HG03354 (cell line): Measurements from ENCODE around the gene ZNF555.
"Not testable (repeated sequence)": the region's sequence is repeated elsewhere in the genome, so short reads cannot be mapped to it uniquely, and the experiment has no call there.

Source experiments
- ATAC-seq: cut with Tn5 transposase; IDR thresholded peaks from one replicate; pipeline ENCODE4 v1.9.1; 2021; ENCODE audit warnings: mild to moderate bottlenecking; ENCODE audit not compliant: unreplicated experiment, poor library complexity, severe bottlenecking

The ZNF555 gene

GRCh38 chr19:2840794-2841791 is at the start of gene ZNF555:
Gene ZNF555, plus strand, starts transcription at chr19:2841475. Its CDS starts 98 bp downstream, at chr19:2841573.
- ATAC-seq = peak; percentile 92

- no peak for ATAC-seq
These were observed 49.4 kb upstream of the ZNF555 start for GRCh38 chr19:2791876-2792275.

- ATAC-seq = not testable (repeated sequence)
These were observed 48.6 kb upstream of the ZNF555 start for GRCh38 chr19:2792666-2793065.

- ATAC-seq = no peak
These were observed 48.1 kb upstream of the ZNF555 start for GRCh38 chr19:2793126-2793525.

- no peak for ATAC-seq
These were observed 47.7 kb upstream of the ZNF555 start for GRCh38 chr19:2793577-2793976.

- ATAC-seq = no peak
These were observed 45.2 kb upstream of the ZNF555 start for GRCh38 chr19:2795827-2796658.

- no peak for ATAC-seq
These were observed 44.5 kb upstream of the ZNF555 start for GRCh38 chr19:2796659-2797266.

- no peak for ATAC-seq
These were observed 44.0 kb upstream of the ZNF555 start for GRCh38 chr19:2797280-2797679.

- no peak for ATAC-seq
These were observed 43.1 kb upstream of the ZNF555 start for GRCh38 chr19:2798158-2798685.

- ATAC-seq = no peak
These were observed 42.5 kb upstream of the ZNF555 start for GRCh38 chr19:2798733-2799132.

- no peak for ATAC-seq
These were observed 41.8 kb upstream of the ZNF555 start for GRCh38 chr19:2799273-2800020.

GRCh38 chr19:2800506-2800905 is 40.8 kb upstream of the ZNF555 start:
- ATAC-seq = no peak

GRCh38 chr19:2802826-2803225 is 38.4 kb upstream of the ZNF555 start:
- ATAC-seq = no peak

- ATAC-seq = no peak
These were observed 37.7 kb upstream of the ZNF555 start for GRCh38 chr19:2803486-2804155.

GRCh38 chr19:2804156-2805004 is 36.9 kb upstream of the ZNF555 start:
- no peak for ATAC-seq

- no peak for ATAC-seq
These were observed 35.9 kb upstream of the ZNF555 start for GRCh38 chr19:2805261-2805900.

- ATAC-seq = no peak
These were observed 35.2 kb upstream of the ZNF555 start for GRCh38 chr19:2805991-2806649.
